GM12878 (cell line): ENCODE measurements around the gene GIPC3.

Source experiments
- CBX3 ChIP-seq: fragments of 200-600 bp; sonication (generic); IDR thresholded peaks from 2 replicates; pipeline ENCODE4 v1.6.1; 2016; ENCODE audit warnings: low read depth, borderline replicate concordance
- CTCF ChIP-seq, 3 experiments: IDR thresholded peaks in 2 of 3; conservative IDR thresholded peaks in 1 of 3; 2 replicates each; pipeline ENCODE4 v1.5.1; 2011; ENCODE audit warnings: low read depth in 3 of 3, low read length in 3 of 3, mild to moderate bottlenecking in 3 of 3, control low read depth in 2 of 3, moderate library complexity in 2 of 3, inconsistent platforms in 1 of 3, mixed read lengths in 1 of 3; ENCODE audit not compliant: control insufficient read depth in 2 of 3, insufficient read depth in 1 of 3; ENCODE audit errors: extremely low read depth in 1 of 3
- ELK1 ChIP-seq: IDR thresholded peaks from 2 replicates; pipeline ENCODE4 v1.6.1; 2012; ENCODE audit warnings: low read depth, low read length, improper control_type of control experiment
- GABPA ChIP-seq: IDR thresholded peaks from 2 replicates; pipeline ENCODE4 v1.6.1; 2014; ENCODE audit warnings: antibody characterized with exemption, low read depth, mild to moderate bottlenecking, inconsistent platforms
- MYC ChIP-seq: IDR thresholded peaks from 2 replicates; pipeline ENCODE4 v1.6.1; 2011; ENCODE audit warnings: mild to moderate bottlenecking, low read length, moderate library complexity, inconsistent platforms; ENCODE audit not compliant: insufficient read depth, insufficient replicate concordance, insufficient read length, severe bottlenecking
- POLR2A ChIP-seq: IDR thresholded peaks from 2 replicates; pipeline ENCODE4 v1.6.1; 2011; ENCODE audit warnings: low read depth, mild to moderate bottlenecking, low read length
- ZNF24 ChIP-seq: fragments of 450-650 bp; IDR thresholded peaks from 2 replicates; pipeline ENCODE4 v1.6.1; 2017; ENCODE audit warnings: antibody characterized with exemption, mild to moderate bottlenecking
- TF ChIP-seq, protein P1 (sequence below): IDR thresholded peaks from 2 replicates; pipeline ENCODE4 v1.6.1; 2011; ENCODE audit warnings: borderline replicate concordance, low read depth, mild to moderate bottlenecking, moderate library complexity, mixed read lengths, low read length; ENCODE audit not compliant: insufficient read depth; ENCODE audit errors: extremely low read length
- TF ChIP-seq, protein P2 (sequence below): fragments of 150-350 bp; IDR thresholded peaks from 2 replicates; pipeline ENCODE4 v1.6.1; 2014; ENCODE audit warnings: mild to moderate bottlenecking, low read depth, low read length

GRCh38 chr19:3550947-3551791 lies 34.1 kb upstream of the GIPC3 start:
- no peak for TF ChIP-seq CTCF (IDR thresholded peaks at IDR 0.05 in 2 of 3, conservative IDR thresholded peaks at IDR 0.05 in 1 of 3; ENCODE audit: control insufficient read depth in 2 of 3, extremely low read depth in 1 of 3, insufficient read depth in 1 of 3, low read depth in 3 of 3, low read length in 3 of 3)
- no peak for TF ChIP-seq ELK1
- no peak for TF ChIP-seq GABPA
- TF ChIP-seq, protein P1, sequence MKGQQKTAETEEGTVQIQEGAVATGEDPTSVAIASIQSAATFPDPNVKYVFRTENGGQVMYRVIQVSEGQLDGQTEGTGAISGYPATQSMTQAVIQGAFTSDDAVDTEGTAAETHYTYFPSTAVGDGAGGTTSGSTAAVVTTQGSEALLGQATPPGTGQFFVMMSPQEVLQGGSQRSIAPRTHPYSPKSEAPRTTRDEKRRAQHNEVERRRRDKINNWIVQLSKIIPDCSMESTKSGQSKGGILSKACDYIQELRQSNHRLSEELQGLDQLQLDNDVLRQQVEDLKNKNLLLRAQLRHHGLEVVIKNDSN, result no peak
- TF ChIP-seq MYC, result no peak
- no peak for TF ChIP-seq ZNF24
- TF ChIP-seq CBX3, result no peak
- TF ChIP-seq POLR2A, result no peak
- TF ChIP-seq, protein P2, sequence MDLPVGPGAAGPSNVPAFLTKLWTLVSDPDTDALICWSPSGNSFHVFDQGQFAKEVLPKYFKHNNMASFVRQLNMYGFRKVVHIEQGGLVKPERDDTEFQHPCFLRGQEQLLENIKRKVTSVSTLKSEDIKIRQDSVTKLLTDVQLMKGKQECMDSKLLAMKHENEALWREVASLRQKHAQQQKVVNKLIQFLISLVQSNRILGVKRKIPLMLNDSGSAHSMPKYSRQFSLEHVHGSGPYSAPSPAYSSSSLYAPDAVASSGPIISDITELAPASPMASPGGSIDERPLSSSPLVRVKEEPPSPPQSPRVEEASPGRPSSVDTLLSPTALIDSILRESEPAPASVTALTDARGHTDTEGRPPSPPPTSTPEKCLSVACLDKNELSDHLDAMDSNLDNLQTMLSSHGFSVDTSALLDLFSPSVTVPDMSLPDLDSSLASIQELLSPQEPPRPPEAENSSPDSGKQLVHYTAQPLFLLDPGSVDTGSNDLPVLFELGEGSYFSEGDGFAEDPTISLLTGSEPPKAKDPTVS, result no peak
